D721Med (cell line): Measurements from ENCODE around the gene LRRIQ4.

ENCODE experiments used
- DNase-seq: peaks from one replicate; pipeline ENCODE4 v3.0.0; 2011; ENCODE audit warnings: low spot score; ENCODE audit not compliant: insufficient read length
- FAIRE-seq: peaks from 2 replicates; lab custom pipeline; 2011; peaks lifted over from hg19 to GRCh38; lab: Jason Lieb, UNC
- CTCF ChIP-seq: IDR thresholded peaks from 2 replicates; pipeline ENCODE4 v1.5.1; 2012; ENCODE audit warnings: mild to moderate bottlenecking, control low read depth; ENCODE audit not compliant: insufficient read depth; ENCODE audit errors: missing control alignments

Gene LRRIQ4

GRCh38 chr3:169772305-169772896, 40.3 kb upstream of the LRRIQ4 start:
- FAIRE-seq: no peak
- DNase-seq: no peak
- no peak for TF ChIP-seq CTCF

GRCh38 chr3:169772897-169773816, 39.5 kb upstream of the LRRIQ4 start, which contains the start of gene MYNN:
Gene MYNN (plus strand): TSS chr3:169773396. CDS start chr3:169774296, 900 bp downstream.
- DNase-seq (no peak), FAIRE-seq (peak; percentile 48)
- no peak for TF ChIP-seq CTCF

- FAIRE-seq (no peak), DNase-seq (no peak)
- TF ChIP-seq CTCF: no peak
Observed at GRCh38 chr3:169774186-169774585, 38.5 kb upstream of the LRRIQ4 start.

GRCh38 chr3:169777822-169778221, 34.8 kb upstream of the LRRIQ4 start:
- FAIRE-seq (no peak), DNase-seq (no peak)
- TF ChIP-seq CTCF: no peak

GRCh38 chr3:169780742-169781141, 31.9 kb upstream of the LRRIQ4 start:
- DNase-seq: no peak
- TF ChIP-seq CTCF: no peak
- FAIRE-seq: no peak

- FAIRE-seq (no peak), DNase-seq (no peak)
- no peak for TF ChIP-seq CTCF
Observed at GRCh38 chr3:169781209-169781855, 31.3 kb upstream of the LRRIQ4 start.
